ENCODE results near the gene KIAA1217. TPM values are rescaled to one million over a fixed set of nuclear protein-coding genes. Genes with fewer than 3 reads are reported as not detected.

Gene KIAA1217
- total RNA-seq, 1 experiment from 2014 or later: 1.5 TPM

- in situ Hi-C loops (cut with HindIII; ENCODE audit: low pct_unique_long_range_greater_than_20kb, low sequenced_read_pairs): no loop called here
- DNase-seq (ENCODE audit: low read depth, low spot score): no peak
Observed at GRCh38 chr10:24397662-24398061, 188.7 kb downstream of the KIAA1217 start.

GRCh38 chr10:24404567-24404966 is 195.6 kb downstream of the KIAA1217 start:
- in situ Hi-C loops (cut with HindIII; ENCODE audit: low pct_unique_long_range_greater_than_20kb, low sequenced_read_pairs): no loop called here
- DNase-seq (ENCODE audit: low read depth, low spot score): no peak

GRCh38 chr10:24405635-24406034 is 196.7 kb downstream of the KIAA1217 start:
- in situ Hi-C loops (cut with HindIII; ENCODE audit: low pct_unique_long_range_greater_than_20kb, low sequenced_read_pairs): no loop called here

GRCh38 chr10:24406809-24407483 is 198.0 kb downstream of the KIAA1217 start:
- in situ Hi-C loops (cut with HindIII; ENCODE audit: low pct_unique_long_range_greater_than_20kb, low sequenced_read_pairs): no loop called here
- DNase-seq (ENCODE audit: low read depth, low spot score): no peak

More at GRCh38 chr10:24405635-24406034, 196.7 kb downstream of the KIAA1217 start:
- DNase-seq (ENCODE audit: low read depth, low spot score): no peak

GRCh38 chr10:24407928-24408327 is 199.0 kb downstream of the KIAA1217 start:
- no peak for DNase-seq (ENCODE audit: low read depth, low spot score)
- in situ Hi-C loops (cut with HindIII; ENCODE audit: low pct_unique_long_range_greater_than_20kb, low sequenced_read_pairs): no loop called here

GRCh38 chr10:24408365-24408764 is 199.4 kb downstream of the KIAA1217 start:
- in situ Hi-C loops (cut with HindIII; ENCODE audit: low pct_unique_long_range_greater_than_20kb, low sequenced_read_pairs): no loop called here
- DNase-seq (ENCODE audit: low read depth, low spot score): no peak

GRCh38 chr10:24414597-24414996 is 205.7 kb downstream of the KIAA1217 start:
- in situ Hi-C loops (cut with HindIII; ENCODE audit: low pct_unique_long_range_greater_than_20kb, low sequenced_read_pairs): no loop called here
- no peak for DNase-seq (ENCODE audit: low read depth, low spot score)

- in situ Hi-C loops (cut with HindIII; ENCODE audit: low pct_unique_long_range_greater_than_20kb, low sequenced_read_pairs): no loop called here
- DNase-seq (ENCODE audit: low read depth, low spot score): no peak
Observed at GRCh38 chr10:24415455-24416125, 206.7 kb downstream of the KIAA1217 start.

- in situ Hi-C loops (cut with HindIII; ENCODE audit: low pct_unique_long_range_greater_than_20kb, low sequenced_read_pairs): no loop called here
- no peak for DNase-seq (ENCODE audit: low read depth, low spot score)
Observed at GRCh38 chr10:24416248-24416647, 207.3 kb downstream of the KIAA1217 start.

GRCh38 chr10:24417053-24417452 is 208.1 kb downstream of the KIAA1217 start:
- in situ Hi-C loops (cut with HindIII; ENCODE audit: low pct_unique_long_range_greater_than_20kb, low sequenced_read_pairs): no loop called here
- DNase-seq (ENCODE audit: low read depth, low spot score): no peak

- in situ Hi-C loops (cut with HindIII; ENCODE audit: low pct_unique_long_range_greater_than_20kb, low sequenced_read_pairs): no loop called here
- DNase-seq (ENCODE audit: low read depth, low spot score): no peak
Observed at GRCh38 chr10:24418532-24418931, 209.6 kb downstream of the KIAA1217 start.

GRCh38 chr10:24419066-24419465 is 210.1 kb downstream of the KIAA1217 start:
- no peak for DNase-seq (ENCODE audit: low read depth, low spot score)
- in situ Hi-C loops (cut with HindIII; ENCODE audit: low pct_unique_long_range_greater_than_20kb, low sequenced_read_pairs): no loop called here

- no peak for DNase-seq (ENCODE audit: low read depth, low spot score)
- in situ Hi-C loops (cut with HindIII; ENCODE audit: low pct_unique_long_range_greater_than_20kb, low sequenced_read_pairs): no loop called here
Observed at GRCh38 chr10:24425151-24425550, 216.2 kb downstream of the KIAA1217 start.

GRCh38 chr10:24427678-24428409 is 218.9 kb downstream of the KIAA1217 start:
- DNase-seq (ENCODE audit: low read depth, low spot score): no peak
- in situ Hi-C loops (cut with HindIII; ENCODE audit: low pct_unique_long_range_greater_than_20kb, low sequenced_read_pairs): no loop called here

- DNase-seq (ENCODE audit: low read depth, low spot score): no peak
- in situ Hi-C loops (cut with HindIII; ENCODE audit: low pct_unique_long_range_greater_than_20kb, low sequenced_read_pairs): no loop called here
Observed at GRCh38 chr10:24428410-24428782, 219.5 kb downstream of the KIAA1217 start.

GRCh38 chr10:24430591-24430990 is 221.7 kb downstream of the KIAA1217 start:
- no peak for DNase-seq (ENCODE audit: low read depth, low spot score)
- in situ Hi-C loops (cut with HindIII; ENCODE audit: low pct_unique_long_range_greater_than_20kb, low sequenced_read_pairs): no loop called here

GRCh38 chr10:24432478-24433416 is 223.8 kb downstream of the KIAA1217 start:
- in situ Hi-C loops (cut with HindIII; ENCODE audit: low pct_unique_long_range_greater_than_20kb, low sequenced_read_pairs): no loop called here
- no peak for DNase-seq (ENCODE audit: low read depth, low spot score)

GRCh38 chr10:24433705-24434104 is 224.8 kb downstream of the KIAA1217 start:
- in situ Hi-C loops (cut with HindIII; ENCODE audit: low pct_unique_long_range_greater_than_20kb, low sequenced_read_pairs): no loop called here

More at GRCh38 chr10:24433705-24434104, 224.8 kb downstream of the KIAA1217 start:
- DNase-seq (ENCODE audit: low read depth, low spot score): no peak
